Panc1 (cell line): ENCODE measurements around the gene OR51A4. TPM values are rescaled to one million over a fixed set of nuclear protein-coding genes. Genes with fewer than 3 reads are reported as not detected.

Source experiments
- ATAC-seq: fragments of 200-7000 bp; cut with Tn5 transposase; 2 replicates; pipeline ENCODE4 v1.9.1; 2020; ENCODE audit warnings: mild to moderate bottlenecking, moderate library complexity
- Bru-seq: library from RNA; stranded (reverse); fragments of 400-500 nt; gene quantifications from one replicate; lab custom pipeline; 2021; lab: Mats Ljungman, UMichigan
- BruChase-seq, 2 experiments: library from RNA; stranded (reverse); fragments of 400-500 nt; gene quantifications; one replicate each; lab custom pipeline; 2021; lab: Mats Ljungman, UMichigan
- BruUV-seq: library from RNA; stranded (reverse); fragments of 400-500 nt; replicated peaks from 2 replicates; lab custom pipeline; 2021; lab: Mats Ljungman, UMichigan
- CTCF ChIA-PET: fragments of 300-600 bp; sonication (Branson Sonifier 250); formaldehyde crosslinking; loops from one replicate; lab custom pipeline; 2022; ENCODE audit warnings: antibody characterized with exemption; lab: Charles Lee
- POLR2A ChIA-PET: fragments of 300-600 bp; sonication (Branson Sonifier 250); formaldehyde crosslinking; loops from one replicate; lab custom pipeline; 2022; ENCODE audit warnings: antibody characterized with exemption; lab: Charles Lee
- DNase-seq: peaks from one replicate; pipeline ENCODE4 v3.0.0-alpha.2; 2010; ENCODE audit warnings: low read depth, low spot score
- H3K27ac ChIP-seq: 2 replicates; pipeline ENCODE4 v1.5.1; 2011; ENCODE audit warnings: mild to moderate bottlenecking, low read length, inconsistent platforms
- H3K27me3 ChIP-seq: fragments of 200-500 bp; sonication (Bioruptor generic); 2 replicates; pipeline ENCODE4 v1.6.0; 2014; ENCODE audit warnings: low read length, inconsistent platforms; ENCODE audit not compliant: control insufficient read depth, insufficient read depth
- H3K36me3 ChIP-seq: fragments of 200-500 bp; sonication (Bioruptor generic); 2 replicates; pipeline ENCODE4 v1.5.1; 2014; ENCODE audit warnings: inconsistent platforms, mild to moderate bottlenecking, low read length, moderate library complexity; ENCODE audit not compliant: control insufficient read depth, insufficient read depth
- H3K4me1 ChIP-seq: 2 replicates; pipeline ENCODE4 v1.5.1; 2011; ENCODE audit warnings: inconsistent platforms, mild to moderate bottlenecking, low read length, moderate library complexity; ENCODE audit not compliant: control insufficient read depth, insufficient read depth
- H3K4me3 ChIP-seq, 2 experiments: 2 replicates each; pipeline ENCODE4 v1.5.1; 2011 to 2012; ENCODE audit warnings: low read depth in 2 of 2, low read length in 2 of 2, mild to moderate bottlenecking in 2 of 2, inconsistent platforms in 1 of 2, moderate library complexity in 1 of 2
- H3K9me3 ChIP-seq: fragments of 200-500 bp; sonication (Bioruptor generic); 2 replicates; pipeline ENCODE4 v1.5.1; 2014; ENCODE audit warnings: low read depth, mild to moderate bottlenecking, inconsistent platforms, low read length, moderate library complexity; ENCODE audit not compliant: control insufficient read depth, insufficient read depth
- CTCF ChIP-seq: fragments of 450-650 bp; IDR thresholded peaks from 2 replicates; pipeline ENCODE4 v1.5.1; 2017; ENCODE audit warnings: mild to moderate bottlenecking
- POLR2AphosphoS5 ChIP-seq: IDR thresholded peaks from 2 replicates; pipeline ENCODE4 v1.6.1; 2012; ENCODE audit warnings: mild to moderate bottlenecking, low read depth, low read length, moderate library complexity
- REST ChIP-seq, 2 experiments: IDR thresholded peaks; 2 replicates each; pipeline ENCODE4 v1.6.1; 2011 to 2012; ENCODE audit warnings: low read depth in 2 of 2, control low read depth in 1 of 2, low read length in 1 of 2, mild to moderate bottlenecking in 1 of 2, moderate library complexity in 1 of 2; ENCODE audit not compliant: insufficient read depth in 1 of 2
- SIN3A ChIP-seq: IDR thresholded peaks from 2 replicates; pipeline ENCODE4 v1.6.1; 2012; ENCODE audit warnings: low read depth, mild to moderate bottlenecking, low read length, moderate library complexity, borderline replicate concordance; ENCODE audit not compliant: insufficient read depth
- TCF7L2 ChIP-seq: IDR thresholded peaks from 2 replicates; pipeline ENCODE4 v1.6.1; 2011; ENCODE audit warnings: mild to moderate bottlenecking, low read depth, low read length, inconsistent platforms
- in situ Hi-C: cut with HindIII; loops from 2 replicates; pipeline ENCODE4 v1.10.0; 2016; ENCODE audit warnings: low sequenced_read_pairs, low pct_unique_long_range_greater_than_20kb
- intact Hi-C: fragments of 100-400 bp; cut with micrococcal nuclease; formaldehyde crosslinking; loops from one replicate; pipeline ENCODE4 v1.10.0; 2022; ENCODE audit not compliant: unreplicated experiment
- long read RNA-seq: library from polyadenylated mRNA; unstranded; transcript quantifications from one replicate; pipeline ENCODE4 v2.0.0, GENCODE V29; 2021; ENCODE audit not compliant: unreplicated experiment
- polyA plus RNA-seq: library from polyadenylated mRNA; unstranded; fragments of >200 nt; gene quantifications from one replicate; pipeline ENCODE4 v1.2.1, GENCODE V29; 2012; ENCODE audit warnings: missing spikeins; ENCODE audit not compliant: insufficient read length
- total RNA-seq: library from RNA; stranded (reverse); gene quantifications from one replicate; pipeline ENCODE4 v1.2.1, GENCODE V29; 2021; ENCODE audit not compliant: unreplicated experiment

OR51A4 gene
- total RNA-seq (not detected), Bru-seq, nascent RNA (not detected), BruChase-seq, experiment 1, labeled RNA remaining after a 2-hour chase (not detected), BruChase-seq, experiment 2, labeled RNA remaining after a 6-hour chase (not detected)
- polyA plus RNA-seq = not detected
- long read RNA-seq = 0 reads

GRCh38 chr11:4947505-4947904 lies at the start of gene OR51A4:
Gene OR51A4 (minus strand): TSS chr11:4947605. CDS start chr11:4947100, 505 bp downstream.
- POLR2A ChIA-PET = no interaction called here
- Histone ChIP-seq H3K36me3 (no peaks in the 10 kb centered on the region), H3K27ac (no peak within 1 kb of the TSS), H3K4me3 (no peak within 1 kb of the TSS), H3K4me1 (no peaks in the 10 kb centered on the region), H3K9me3 (peaks cover 2% of the 10 kb centered on the region; the same call in 1 of the 2 replicates), H3K27me3 (no peaks in the 10 kb centered on the region)
- in situ Hi-C loops = no loop called here
- ATAC-seq (no peak), DNase-seq (no peak)
- BruUV-seq = no TSS peak
- TF ChIP-seq REST (IDR thresholded peaks at IDR 0.05; ENCODE audit: insufficient read depth in 1 of 2, low read depth in 2 of 2, low read length in 1 of 2) (no peak), SIN3A (no peak), POLR2AphosphoS5 (no peak), TCF7L2 (no peak), CTCF (no peak)
- intact Hi-C loops = no loop called here
- CTCF ChIA-PET = no interaction called here

- no peak for ATAC-seq
- ChIA-PET CTCF (no interaction called here), POLR2A (no interaction called here)
- H3K27ac ChIP-seq = no peak within 1 kb of the TSS
- no peak for DNase-seq
- no peaks in the 10 kb centered on the region for H3K36me3 ChIP-seq
- H3K9me3 ChIP-seq = 0 out of 2 replicates have a peak, but pooled peaks cover 3% of the 10 kb centered on the region
- in situ Hi-C loops (no loop called here), intact Hi-C loops (no loop called here)
- H3K4me1 ChIP-seq = no peaks in the 10 kb centered on the region
- no peak for TF ChIP-seq SIN3A
- TF ChIP-seq POLR2AphosphoS5 = no peak
- TF ChIP-seq TCF7L2 = no peak
- no peak for TF ChIP-seq REST (IDR thresholded peaks at IDR 0.05; ENCODE audit: insufficient read depth in 1 of 2, low read depth in 2 of 2, low read length in 1 of 2)
- TF ChIP-seq CTCF = no peak
- no peaks in the 10 kb centered on the region for H3K27me3 ChIP-seq
- no TSS peak for BruUV-seq
- H3K4me3 ChIP-seq = no peak within 1 kb of the TSS
Observed at GRCh38 chr11:4994551-4994950, 47.1 kb upstream of the OR51A4 start, which contains the start of gene OR51L1. Gene OR51L1 (plus strand): TSS chr11:4994851. CDS start chr11:4998983, 4,132 bp downstream.
